Right lobe of liver (tissue), 6 donors: ENCODE data around the gene PROSER2. TPM values are rescaled to one million over a fixed set of nuclear protein-coding genes. Genes with fewer than 3 reads are reported as not detected.
A peak's percentile ranks its signal among the peaks of the same experiment; 100 is the strongest.

Source experiments
- ATAC-seq, 4 donors: fragments of 200-7000 bp; cut with Tn5 transposase; one replicate each; pipeline ENCODE4 v1.9.1; 2020; ENCODE audit warnings: mild to moderate bottlenecking in 4 of 4, moderate library complexity in 4 of 4
- DNase-seq, 3 donors: peaks; one replicate each; pipeline ENCODE4 v3.0.0-alpha.2; 2020
- H3K27ac ChIP-seq, 3 donors: fragments of 200-600 bp; one replicate each; pipeline ENCODE4 v1.8.0; 2022
- H3K27me3 ChIP-seq, 2 donors: fragments of 200-600 bp; one replicate each; pipeline ENCODE4 v1.8.0; 2022
- H3K36me3 ChIP-seq, 4 donors: fragments of 200-600 bp; sonication (generic) in 1 of 4; one replicate each; pipeline versions ENCODE4 v1.5.1 to v1.8.0; 2017 to 2022; ENCODE audit warnings: control low read depth in 1 of 4
- H3K4me1 ChIP-seq, 4 donors: fragments of 200-600 bp; sonication (generic) in 1 of 4; one replicate each; pipeline versions ENCODE4 v1.5.1 to v1.8.0; 2017 to 2022; ENCODE audit warnings: control low read depth in 1 of 4
- H3K4me3 ChIP-seq, 3 donors: fragments of 200-600 bp; one replicate each; pipeline ENCODE4 v1.8.0; 2022
- H3K9me3 ChIP-seq, 4 donors: fragments of 200-600 bp; sonication (generic) in 1 of 4; one replicate each; pipeline versions ENCODE4 v1.5.1 to v1.8.0; 2017 to 2022; ENCODE audit warnings: control low read depth in 1 of 4
- POLR2A ChIP-seq: fragments of 450-650 bp; IDR thresholded peaks from one replicate; pipeline ENCODE4 v1.6.1; 2017; ENCODE audit warnings: antibody characterized with exemption, mild to moderate bottlenecking
- WGBS: methylation state at CpG from one replicate; pipeline ENCODE4 v1.1.6; 2018; ENCODE audit warnings: low coverage, low lambda C conversion rate; ENCODE audit not compliant: insufficient coverage; ENCODE audit errors: missing lambda C conversion rate; 5-methylcytosine and 5-hydroxymethylcytosine counted together
- intact Hi-C, 2 donors: fragments of 100-400 bp; cut with DNase I; formaldehyde crosslinking; loops; one replicate each; pipeline versions ENCODE4 v1.11.2 to v1.14.1; 2022
- total RNA-seq, 6 experiments: library from RNA; depleted of rRNA in 2 of 6; stranded (reverse); fragments of >200 nt in 2 of 6; fragmentation: NEBNext Ultra II Directional in 3 of 6; extraction: Animal tissue kit (Norgen Biotek cat#: 25700) in 3 of 6; gene quantifications; one replicate each; pipeline versions ENCODE4 v1.1.0 to v1.2.4, GENCODE V29; 2016 to 2023
- TF ChIP-seq, protein P1 (sequence below), 4 donors: fragments of 200-600 bp in 3 of 4; fragments of 450-650 bp in 1 of 4; IDR thresholded peaks; one replicate each; pipeline versions ENCODE4 v1.5.1 to v1.8.0; 2016 to 2022; ENCODE audit warnings: antibody characterized with exemption in 4 of 4, mild to moderate bottlenecking in 2 of 4
- donor health status: DM: no; HTN: yes; CAD: no.
- donor health status: DM: no; HTN: no; CAD: no.
- donor health status: DM: no; HTN: no; CAD: no.
- donor health status: DM: no; HTN: yes; CAD: no.
- donor health status: DM: no; HTN: yes; CAD: no.

Gene PROSER2
- total RNA-seq, 6 experiments from 2014 or later = 24.5 to 65.9 (median 26.8) TPM

DNA sequence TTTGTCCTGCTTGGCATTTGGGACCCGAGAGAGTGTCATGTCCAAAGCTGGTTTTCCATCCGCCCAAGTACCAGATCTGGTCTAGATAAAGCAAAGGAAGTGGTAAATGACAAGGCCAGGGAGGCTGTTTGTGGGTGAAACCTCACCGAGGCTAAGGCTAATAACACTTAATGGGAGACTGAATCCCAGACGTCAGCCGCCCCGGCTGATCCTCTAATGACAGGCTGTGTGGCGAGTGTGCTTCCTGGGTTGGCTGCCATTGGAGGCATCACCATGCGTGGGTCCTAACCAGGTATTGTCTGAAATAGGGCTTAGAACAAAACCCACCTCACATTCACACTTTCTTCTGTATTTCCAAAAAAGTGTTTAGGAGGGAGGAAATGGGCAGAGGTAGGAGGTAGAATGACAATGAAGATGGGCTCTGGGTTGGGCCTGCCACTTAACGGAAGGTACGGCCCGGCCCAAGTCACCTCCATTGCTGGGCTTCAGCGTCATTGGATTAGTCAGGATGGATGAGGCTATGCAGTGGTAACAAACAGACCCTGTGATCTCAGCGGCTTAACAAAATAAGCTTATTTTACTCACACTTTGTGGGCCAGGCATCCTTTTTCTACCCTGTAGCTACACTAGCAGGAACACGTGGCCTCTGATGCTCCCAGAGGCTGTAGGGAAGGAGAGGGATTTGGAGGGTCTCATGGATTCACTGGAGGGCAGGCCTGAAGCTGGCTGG is 59.7 kb downstream of the PROSER2 start:
- Histone ChIP-seq H3K4me1 (no peaks in the 10 kb centered on the region), H3K27ac (no peak overlapping the region), H3K27me3 (no peaks in the 10 kb centered on the region), H3K4me3 (no peak overlapping the region), H3K9me3 (no peaks in the 10 kb centered on the region), H3K36me3 (no peaks in the 10 kb centered on the region)
- DNase-seq (no peak), ATAC-seq (no peak)
- 87% methylated on average over 9 of the region's 14 CpGs for WGBS
- intact Hi-C loops = no loop called here
- TF ChIP-seq POLR2A = no peak
- TF ChIP-seq, protein P1, sequence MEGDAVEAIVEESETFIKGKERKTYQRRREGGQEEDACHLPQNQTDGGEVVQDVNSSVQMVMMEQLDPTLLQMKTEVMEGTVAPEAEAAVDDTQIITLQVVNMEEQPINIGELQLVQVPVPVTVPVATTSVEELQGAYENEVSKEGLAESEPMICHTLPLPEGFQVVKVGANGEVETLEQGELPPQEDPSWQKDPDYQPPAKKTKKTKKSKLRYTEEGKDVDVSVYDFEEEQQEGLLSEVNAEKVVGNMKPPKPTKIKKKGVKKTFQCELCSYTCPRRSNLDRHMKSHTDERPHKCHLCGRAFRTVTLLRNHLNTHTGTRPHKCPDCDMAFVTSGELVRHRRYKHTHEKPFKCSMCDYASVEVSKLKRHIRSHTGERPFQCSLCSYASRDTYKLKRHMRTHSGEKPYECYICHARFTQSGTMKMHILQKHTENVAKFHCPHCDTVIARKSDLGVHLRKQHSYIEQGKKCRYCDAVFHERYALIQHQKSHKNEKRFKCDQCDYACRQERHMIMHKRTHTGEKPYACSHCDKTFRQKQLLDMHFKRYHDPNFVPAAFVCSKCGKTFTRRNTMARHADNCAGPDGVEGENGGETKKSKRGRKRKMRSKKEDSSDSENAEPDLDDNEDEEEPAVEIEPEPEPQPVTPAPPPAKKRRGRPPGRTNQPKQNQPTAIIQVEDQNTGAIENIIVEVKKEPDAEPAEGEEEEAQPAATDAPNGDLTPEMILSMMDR (IDR thresholded peaks at IDR 0.05) = no peak

- Histone ChIP-seq H3K9me3 (no peaks in the 10 kb centered on the region), H3K36me3 (no peaks in the 10 kb centered on the region), H3K27ac (no peak overlapping the region), H3K4me1 (no peaks in the 10 kb centered on the region), H3K4me3 (no peak overlapping the region), H3K27me3 (no peaks in the 10 kb centered on the region)
- 75% methylated on average over 4 of the region's 7 CpGs for WGBS
- DNase-seq = no peak
- no peak for TF ChIP-seq POLR2A
- TF ChIP-seq, protein P1 (IDR thresholded peaks at IDR 0.05) = no peak
- intact Hi-C loops = no loop called here
- ATAC-seq = no peak
Measured at GRCh38 chr10:11884706-11885423, 61.7 kb downstream of the PROSER2 start.

DNA sequence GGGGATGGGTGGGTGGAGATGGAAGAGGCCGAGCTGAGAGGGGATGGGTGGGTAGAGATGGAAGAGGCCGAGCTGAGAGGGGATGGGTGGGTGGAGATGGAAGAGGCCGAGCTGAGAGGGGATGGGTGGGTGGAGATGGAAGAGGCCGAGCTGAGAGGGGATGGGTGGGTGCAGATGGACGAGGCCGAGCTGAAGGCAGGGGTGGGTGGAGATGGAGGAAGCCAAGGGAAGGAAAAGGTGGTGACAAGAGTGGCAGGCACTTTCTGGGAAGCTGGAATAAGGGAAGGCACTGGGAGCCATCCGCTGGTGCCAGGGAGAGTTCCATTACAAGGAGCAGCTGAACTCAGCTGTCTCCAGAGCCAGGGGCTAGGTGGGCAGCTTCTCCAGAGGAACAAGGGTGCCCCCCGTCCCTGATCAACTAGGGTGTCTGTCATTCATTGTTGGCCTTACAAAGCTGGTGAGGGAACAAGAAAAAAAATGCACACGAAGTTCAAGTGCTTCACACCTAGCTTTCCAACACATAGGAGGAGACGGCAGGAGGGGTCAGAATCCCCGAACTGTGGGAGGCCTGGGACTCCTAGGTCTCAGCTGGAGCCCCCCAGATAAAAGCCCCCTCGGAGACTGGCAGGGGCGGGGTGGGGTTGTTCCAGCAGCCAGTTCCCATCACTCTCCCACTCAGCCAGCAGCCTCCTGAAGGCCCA is 62.4 kb downstream of the PROSER2 start:
- Histone ChIP-seq H3K9me3 (no peaks in the 10 kb centered on the region), H3K36me3 (no peaks in the 10 kb centered on the region), H3K4me1 (no peaks in the 10 kb centered on the region), H3K4me3 (no peak overlapping the region), H3K27me3 (no peaks in the 10 kb centered on the region), H3K27ac (no peak overlapping the region)
- TF ChIP-seq, protein P1 (IDR thresholded peaks at IDR 0.05) = no peak
- no peak for TF ChIP-seq POLR2A
- DNase-seq (no peak), ATAC-seq (no peak)
- intact Hi-C loops = no loop called here
- 83% methylated on average over 7 of the region's 13 CpGs for WGBS

- DNase-seq (peak in 1 of 3 donors; percentile 55), ATAC-seq (peak; percentile 33 to 65 (median 50))
- no peaks in the 10 kb centered on the region for H3K36me3 ChIP-seq
- 20% methylated on average over 1 of the region's 6 CpGs for WGBS
- intact Hi-C loops = no loop called here
- no peaks in the 10 kb centered on the region for H3K27me3 ChIP-seq
- TF ChIP-seq POLR2A = no peak
- TF ChIP-seq, protein P1 (IDR thresholded peaks at IDR 0.05) = no peak
- H3K9me3 ChIP-seq = no peaks in the 10 kb centered on the region
- no peaks in the 10 kb centered on the region for H3K4me1 ChIP-seq
- H3K4me3 ChIP-seq = no peak overlapping the region
- no peak overlapping the region for H3K27ac ChIP-seq
Measured at GRCh38 chr10:11886138-11886474, 63.0 kb downstream of the PROSER2 start.
